Activated naive CD8-positive, alpha-beta T cell (primary cell): ENCODE data around the gene ASB1.
A peak's percentile ranks its signal among the peaks of the same experiment; 100 is the strongest.

ENCODE experiments used
- H3K27ac Mint-ChIP-seq: one replicate; pipeline ENCODE4 v1.8.0; 2021; ENCODE audit warnings: mixed read lengths
- H3K27me3 Mint-ChIP-seq: one replicate; pipeline ENCODE4 v1.8.0; 2021; ENCODE audit warnings: mixed read lengths
- H3K36me3 Mint-ChIP-seq: one replicate; pipeline ENCODE4 v1.8.0; 2021; ENCODE audit warnings: mixed read lengths
- H3K4me1 Mint-ChIP-seq: one replicate; pipeline ENCODE4 v1.8.0; 2021; ENCODE audit warnings: low read depth, mixed read lengths
- H3K4me3 Mint-ChIP-seq: one replicate; pipeline ENCODE4 v1.8.0; 2021; ENCODE audit warnings: mild to moderate bottlenecking, mixed read lengths
- H3K9me3 Mint-ChIP-seq: one replicate; pipeline ENCODE4 v1.8.0; 2021; ENCODE audit warnings: low read depth, mixed read lengths

ASB1 gene

GRCh38 chr2:238427435-238428162 is 872 bp downstream of the ASB1 start:
- H3K9me3 Mint-ChIP-seq: peaks cover 6% of the 10 kb centered on the region

GRCh38 chr2:238428866-238429265 is 2.1 kb downstream of the ASB1 start:
- Mint-ChIP-seq H3K4me3 (peak overlapping the region; percentile 93), H3K27me3 (no peaks in the 10 kb centered on the region), H3K36me3 (peaks cover 10% of the 10 kb centered on the region), H3K4me1 (peaks cover 54% of the 10 kb centered on the region), H3K27ac (no peak overlapping the region), H3K9me3 (peaks cover 6% of the 10 kb centered on the region)

More at GRCh38 chr2:238427435-238428162, 872 bp downstream of the ASB1 start:
- H3K27ac Mint-ChIP-seq: peak overlapping the region; percentile 95
- H3K27me3 Mint-ChIP-seq: no peaks in the 10 kb centered on the region
- H3K36me3 Mint-ChIP-seq: peaks cover 10% of the 10 kb centered on the region
- peak overlapping the region; percentile 93 for H3K4me3 Mint-ChIP-seq
- peaks cover 51% of the 10 kb centered on the region for H3K4me1 Mint-ChIP-seq

GRCh38 chr2:238430781-238431180 is 4.1 kb downstream of the ASB1 start:
- Mint-ChIP-seq H3K9me3 (peaks cover 6% of the 10 kb centered on the region), H3K4me1 (peaks cover 56% of the 10 kb centered on the region), H3K36me3 (peaks cover 11% of the 10 kb centered on the region), H3K27ac (peak overlapping the region; percentile 24), H3K4me3 (peak overlapping the region; percentile 8), H3K27me3 (no peaks in the 10 kb centered on the region)

- Mint-ChIP-seq H3K9me3 (peaks cover 6% of the 10 kb centered on the region), H3K4me1 (peaks cover 57% of the 10 kb centered on the region), H3K27me3 (no peaks in the 10 kb centered on the region), H3K4me3 (no peak overlapping the region), H3K27ac (peak overlapping the region; percentile 24), H3K36me3 (peaks cover 11% of the 10 kb centered on the region)
These were observed 4.7 kb downstream of the ASB1 start for GRCh38 chr2:238431456-238431855.

- peaks cover 15% of the 10 kb centered on the region for H3K36me3 Mint-ChIP-seq
- H3K27ac Mint-ChIP-seq: no peak overlapping the region
- peaks cover 6% of the 10 kb centered on the region for H3K9me3 Mint-ChIP-seq
- no peak overlapping the region for H3K4me3 Mint-ChIP-seq
- peaks cover 58% of the 10 kb centered on the region for H3K4me1 Mint-ChIP-seq
- no peaks in the 10 kb centered on the region for H3K27me3 Mint-ChIP-seq
These were observed 6.7 kb downstream of the ASB1 start for GRCh38 chr2:238433300-238433915.

GRCh38 chr2:238433941-238434845 is 7.5 kb downstream of the ASB1 start:
- Mint-ChIP-seq H3K36me3 (peaks cover 17% of the 10 kb centered on the region), H3K27me3 (no peaks in the 10 kb centered on the region), H3K27ac (peak overlapping the region; percentile 59), H3K4me3 (no peak overlapping the region), H3K4me1 (peaks cover 57% of the 10 kb centered on the region), H3K9me3 (peaks cover 6% of the 10 kb centered on the region)

- peaks cover 5% of the 10 kb centered on the region for H3K9me3 Mint-ChIP-seq
- peaks cover 20% of the 10 kb centered on the region for H3K36me3 Mint-ChIP-seq
- no peaks in the 10 kb centered on the region for H3K27me3 Mint-ChIP-seq
- H3K27ac Mint-ChIP-seq: no peak overlapping the region
- no peak overlapping the region for H3K4me3 Mint-ChIP-seq
- peaks cover 59% of the 10 kb centered on the region for H3K4me1 Mint-ChIP-seq
These were observed 8.4 kb downstream of the ASB1 start for GRCh38 chr2:238434846-238435751.

GRCh38 chr2:238435752-238436096 is 9.0 kb downstream of the ASB1 start:
- H3K4me1 Mint-ChIP-seq: peaks cover 59% of the 10 kb centered on the region
- no peak overlapping the region for H3K27ac Mint-ChIP-seq
- peaks cover 17% of the 10 kb centered on the region for H3K36me3 Mint-ChIP-seq
- H3K9me3 Mint-ChIP-seq: no peaks in the 10 kb centered on the region
- H3K4me3 Mint-ChIP-seq: no peak overlapping the region
- no peaks in the 10 kb centered on the region for H3K27me3 Mint-ChIP-seq

- Mint-ChIP-seq H3K36me3 (peaks cover 22% of the 10 kb centered on the region), H3K27me3 (no peaks in the 10 kb centered on the region), H3K27ac (peak overlapping the region; percentile 79), H3K4me3 (peak overlapping the region; percentile 53), H3K4me1 (peaks cover 70% of the 10 kb centered on the region), H3K9me3 (no peaks in the 10 kb centered on the region)
These were observed 12.4 kb downstream of the ASB1 start for GRCh38 chr2:238438856-238439849.

- Mint-ChIP-seq H3K4me3 (peak overlapping the region; percentile 30), H3K36me3 (peaks cover 20% of the 10 kb centered on the region), H3K4me1 (peaks cover 66% of the 10 kb centered on the region), H3K27me3 (no peaks in the 10 kb centered on the region), H3K9me3 (no peaks in the 10 kb centered on the region), H3K27ac (peak overlapping the region; percentile 79)
These were observed 13.2 kb downstream of the ASB1 start for GRCh38 chr2:238439917-238440316.

- Mint-ChIP-seq H3K9me3 (no peaks in the 10 kb centered on the region), H3K4me3 (no peak overlapping the region), H3K4me1 (peaks cover 66% of the 10 kb centered on the region), H3K36me3 (peaks cover 20% of the 10 kb centered on the region), H3K27ac (peak overlapping the region; percentile 79), H3K27me3 (no peaks in the 10 kb centered on the region)
These were observed 13.6 kb downstream of the ASB1 start for GRCh38 chr2:238440331-238440730.

- Mint-ChIP-seq H3K36me3 (peaks cover 20% of the 10 kb centered on the region), H3K27me3 (no peaks in the 10 kb centered on the region), H3K4me1 (peaks cover 66% of the 10 kb centered on the region), H3K27ac (peak overlapping the region; percentile 79), H3K9me3 (no peaks in the 10 kb centered on the region), H3K4me3 (no peak overlapping the region)
These were observed 14.0 kb downstream of the ASB1 start for GRCh38 chr2:238440767-238441166.
